BJ (cell line): Measurements from ENCODE around the gene DDX42. TPM values are rescaled to one million over a fixed set of nuclear protein-coding genes. Genes with fewer than 3 reads are reported as not detected.

Experiments used
- CTCF ChIA-PET: fragments of 350-600 bp; formaldehyde crosslinking; extraction: SDS; loops from one replicate; lab custom pipeline; 2021; ENCODE audit warnings: antibody characterized with exemption, inconsistent platforms; lab: Yijun Ruan, JAX
- POLR2A ChIA-PET: fragments of 300-600 bp; sonication (Branson Sonifier 250); formaldehyde crosslinking; extraction: SDS; loops from one replicate; lab custom pipeline; 2021; ENCODE audit warnings: antibody characterized with exemption; lab: Charles Lee
- DNase-seq: peaks from one replicate; pipeline ENCODE4 v3.0.0-alpha.2; 2011; ENCODE audit warnings: low read depth
- H3K27me3 ChIP-seq: 2 replicates; pipeline ENCODE4 v1.6.0; 2011; ENCODE audit warnings: low read length; ENCODE audit not compliant: control insufficient read depth, insufficient read depth
- H3K36me3 ChIP-seq: 2 replicates; pipeline ENCODE4 v1.5.1; 2011; ENCODE audit warnings: low read length; ENCODE audit not compliant: control insufficient read depth, insufficient read depth
- H3K4me3 ChIP-seq: 2 replicates; pipeline ENCODE4 v1.5.1; 2011; ENCODE audit warnings: low read depth, mild to moderate bottlenecking, control low read depth, low read length
- polyA plus RNA-seq: library from polyadenylated mRNA; depleted of rRNA; stranded (reverse); fragments of >200 nt; gene quantifications from 2 replicates; pipeline ENCODE4 v1.2.3, GENCODE V29; 2011
- TF ChIP-seq, protein P1 (sequence below): IDR thresholded peaks from 2 replicates; pipeline ENCODE4 v1.5.1; 2011; ENCODE audit warnings: low read depth, mild to moderate bottlenecking, control low read depth, inconsistent platforms, low read length, moderate library complexity; ENCODE audit not compliant: insufficient read depth

Gene DDX42
- polyA plus RNA-seq, 1 experiment = 56.3 TPM

DNA sequence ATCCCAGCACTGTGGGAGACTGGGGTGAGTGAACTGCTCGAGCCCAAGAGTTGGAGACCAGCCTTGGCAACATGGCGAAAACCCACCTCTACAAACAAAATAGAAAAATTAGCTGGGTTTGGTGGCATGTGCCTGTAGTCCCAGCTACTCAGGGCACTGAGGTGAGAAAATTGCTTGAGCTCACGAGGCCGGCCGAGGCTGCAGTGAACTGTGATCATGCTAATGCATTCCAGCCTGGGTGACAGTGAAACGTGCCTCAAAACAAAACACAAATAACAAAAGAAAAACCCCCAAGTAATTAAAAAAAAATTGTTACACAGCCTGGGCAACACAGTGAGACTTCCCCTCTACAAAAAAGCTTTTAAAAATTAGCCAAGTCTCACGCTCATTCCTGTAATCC, 5.5 kb upstream of the DDX42 start:
- ChIA-PET CTCF (interaction anchor here (0.5 kb wide), 1 partner anchor 12 kb away, joined by 3 read pairs; no protein-coding TSS in a partner anchor), POLR2A (no interaction called here)
- TF ChIP-seq, protein P1, sequence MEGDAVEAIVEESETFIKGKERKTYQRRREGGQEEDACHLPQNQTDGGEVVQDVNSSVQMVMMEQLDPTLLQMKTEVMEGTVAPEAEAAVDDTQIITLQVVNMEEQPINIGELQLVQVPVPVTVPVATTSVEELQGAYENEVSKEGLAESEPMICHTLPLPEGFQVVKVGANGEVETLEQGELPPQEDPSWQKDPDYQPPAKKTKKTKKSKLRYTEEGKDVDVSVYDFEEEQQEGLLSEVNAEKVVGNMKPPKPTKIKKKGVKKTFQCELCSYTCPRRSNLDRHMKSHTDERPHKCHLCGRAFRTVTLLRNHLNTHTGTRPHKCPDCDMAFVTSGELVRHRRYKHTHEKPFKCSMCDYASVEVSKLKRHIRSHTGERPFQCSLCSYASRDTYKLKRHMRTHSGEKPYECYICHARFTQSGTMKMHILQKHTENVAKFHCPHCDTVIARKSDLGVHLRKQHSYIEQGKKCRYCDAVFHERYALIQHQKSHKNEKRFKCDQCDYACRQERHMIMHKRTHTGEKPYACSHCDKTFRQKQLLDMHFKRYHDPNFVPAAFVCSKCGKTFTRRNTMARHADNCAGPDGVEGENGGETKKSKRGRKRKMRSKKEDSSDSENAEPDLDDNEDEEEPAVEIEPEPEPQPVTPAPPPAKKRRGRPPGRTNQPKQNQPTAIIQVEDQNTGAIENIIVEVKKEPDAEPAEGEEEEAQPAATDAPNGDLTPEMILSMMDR = no peak

DNA sequence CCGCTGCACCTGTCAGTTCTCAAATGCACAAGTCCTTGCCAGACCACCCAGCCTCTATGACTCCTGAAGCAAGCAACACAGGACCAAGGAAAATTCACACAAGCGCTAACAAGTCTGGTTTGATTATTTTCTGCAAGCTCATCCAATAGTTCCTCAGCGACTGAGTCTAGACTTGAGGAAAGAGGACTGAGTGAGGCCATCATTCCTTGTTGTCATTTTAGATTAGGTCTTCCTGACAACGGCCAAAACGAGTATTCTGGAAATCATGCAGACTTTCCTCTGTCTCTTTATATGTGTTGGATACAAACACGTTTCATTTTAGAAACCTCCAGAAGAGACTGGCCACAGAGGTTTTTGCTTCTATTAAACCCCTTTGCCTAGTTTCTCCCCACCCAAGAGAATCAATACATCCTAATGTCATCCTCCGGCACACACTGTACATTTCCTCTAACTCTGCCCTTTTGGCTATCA, 1.1 kb upstream of the DDX42 start:
- H3K27me3 ChIP-seq = no peaks in the 10 kb centered on the region
- TF ChIP-seq, protein P1 = no peak
- H3K36me3 ChIP-seq = peaks cover under 1% of the 10 kb centered on the region; the same call in 1 of the 2 replicates
- DNase-seq = no peak
- ChIA-PET CTCF (interaction anchor here (2.9 kb wide), 1 partner anchor 56 kb away, joined by 9 read pairs; no protein-coding TSS in a partner anchor), POLR2A (no interaction called here)
- peak overlapping the region; percentile 83 for H3K4me3 ChIP-seq

More for the DNA sequence above, 5.5 kb upstream of the DDX42 start:
- no peak for DNase-seq
- no peaks in the 10 kb centered on the region for H3K27me3 ChIP-seq
- no peak overlapping the region for H3K4me3 ChIP-seq
- peaks cover 1% of the 10 kb centered on the region for H3K36me3 ChIP-seq

DNA sequence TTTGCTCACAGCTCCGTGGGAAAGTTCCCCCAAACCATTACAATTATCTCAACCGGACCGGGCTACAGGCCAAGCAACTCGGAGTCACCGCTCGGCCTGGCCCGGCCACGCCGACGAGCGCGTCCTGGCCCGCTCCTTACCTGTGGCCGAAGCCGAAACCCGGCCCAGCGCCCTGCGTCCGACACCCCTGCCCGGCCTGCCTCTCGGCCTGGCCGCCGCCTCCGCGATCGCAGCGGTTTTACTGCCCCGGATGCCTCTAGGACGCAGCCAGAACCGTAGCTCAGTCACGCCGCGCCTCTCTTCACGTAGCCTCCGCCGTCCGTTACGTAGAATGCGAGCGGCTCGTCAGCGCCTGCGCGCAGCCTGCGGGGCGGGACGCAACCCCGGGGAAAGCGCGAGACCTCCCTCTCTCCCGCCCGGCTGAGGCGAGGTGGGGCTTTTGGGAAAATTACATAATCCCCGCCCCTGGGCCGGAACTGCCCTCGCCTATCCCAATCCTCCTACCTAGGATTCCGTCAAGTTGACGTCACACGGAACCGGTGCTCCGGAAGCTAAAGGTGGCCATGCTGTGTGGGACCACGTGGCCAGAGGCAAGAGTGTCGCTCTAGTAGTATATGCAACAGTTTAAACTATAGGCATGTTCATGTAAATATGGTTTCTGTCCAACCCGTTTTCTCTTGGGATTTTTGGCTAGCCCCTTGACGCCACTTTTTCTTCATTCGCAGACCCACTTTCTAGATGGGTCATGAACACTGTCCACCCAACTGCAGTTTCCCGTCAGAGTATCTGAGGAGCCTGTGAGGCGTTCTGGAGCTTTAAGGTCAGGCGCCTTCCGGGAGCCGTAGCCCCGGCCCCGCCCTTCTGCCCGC, 464 bp upstream of the DDX42 start, which contains the start of gene CCDC47:
Gene CCDC47 (minus strand): TSS at position 326 of the 869 bp plus-strand sequence. CDS start 7,422 bp downstream, outside the sequence.
- H3K27me3 ChIP-seq = no peaks in the 10 kb centered on the region
- TF ChIP-seq, protein P1 = no peak
- CTCF ChIA-PET = interaction anchor here (0.7 to 2.9 kb wide), 2 partner anchors 33 to 56 kb away, joined by 3 to 9 read pairs; no protein-coding TSS in a partner anchor
- DNase-seq = peak; percentile 94
- H3K36me3 ChIP-seq = peaks cover 2% of the 10 kb centered on the region; the same call in 1 of the 2 replicates
- POLR2A ChIA-PET = interaction anchor here (0.6 kb wide), 3 partner anchors 146 to 1785 kb away, joined by 3 to 9 read pairs (median 3); no protein-coding TSS in a partner anchor
- peak within 1 kb of the TSS; percentile 83 for H3K4me3 ChIP-seq

DNA sequence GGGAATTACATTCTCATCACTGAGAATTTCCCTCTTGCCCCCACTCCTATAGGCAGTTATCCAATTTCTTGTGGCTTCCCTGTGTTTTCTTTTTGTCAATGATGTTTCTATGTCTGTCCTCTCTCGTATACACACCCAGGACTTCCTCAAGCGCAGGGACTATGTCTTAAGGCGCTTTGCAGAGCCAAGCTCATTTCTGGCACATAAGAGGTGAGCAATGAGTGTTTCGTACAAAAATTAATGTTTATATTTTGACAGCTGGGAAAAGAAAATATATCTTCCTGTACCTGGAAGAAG, 947 bp downstream of the DDX42 start:
- ChIA-PET POLR2A (no interaction called here), CTCF (interaction anchor here (0.9 to 2.9 kb wide), 4 partner anchors 14 to 77 kb away, joined by 3 to 9 read pairs (median 3); no protein-coding TSS in a partner anchor)
- no peak for DNase-seq

More for the DNA sequence above, 947 bp downstream of the DDX42 start:
- Histone ChIP-seq H3K4me3 (peak overlapping the region; percentile 83), H3K27me3 (no peaks in the 10 kb centered on the region), H3K36me3 (peaks cover 2% of the 10 kb centered on the region)
- TF ChIP-seq, protein P1 = no peak
